ENCODE measurements around the gene FBXL14. TPM values are rescaled to one million over a fixed set of nuclear protein-coding genes. Genes with fewer than 3 reads are reported as not detected.

Gene FBXL14
- total RNA-seq, 2 donors from 2014 or later, result 19.4 to 26.2 TPM

GRCh38 chr12:1579651-1580435, 14.5 kb downstream of the FBXL14 start:
- H3K27ac Mint-ChIP-seq, result no peak overlapping the region
- no peaks in the 10 kb centered on the region for H3K9me3 Mint-ChIP-seq
- no peaks in the 10 kb centered on the region for H3K27me3 Mint-ChIP-seq
- H3K4me1 Mint-ChIP-seq (ENCODE audit: low read depth in 2 of 2), result peaks cover 6 to 12% of the 10 kb centered on the region in 2 donors
- DNase-seq (ENCODE audit: low spot score) (no peak), ATAC-seq (no peak)
- H3K4me3 Mint-ChIP-seq, result no peak overlapping the region
- H3K36me3 Mint-ChIP-seq, result no peaks in the 10 kb centered on the region

GRCh38 chr12:1576410-1577241, 17.8 kb downstream of the FBXL14 start:
- Mint-ChIP-seq H3K27ac (no peak overlapping the region), H3K9me3 (no peaks in the 10 kb centered on the region), H3K4me3 (no peak overlapping the region), H3K27me3 (peaks cover 0 to 7% of the 10 kb centered on the region in 2 donors), H3K36me3 (no peaks in the 10 kb centered on the region), H3K4me1 (ENCODE audit: low read depth in 2 of 2) (peaks cover 0 to under 1% of the 10 kb centered on the region in 2 donors)
- DNase-seq (ENCODE audit: low spot score) (no peak), ATAC-seq (no peak)

GRCh38 chr12:1575408-1576401, 18.7 kb downstream of the FBXL14 start:
- Mint-ChIP-seq H3K36me3 (no peaks in the 10 kb centered on the region), H3K4me3 (no peak overlapping the region), H3K27me3 (peaks cover 0 to 7% of the 10 kb centered on the region in 2 donors), H3K9me3 (no peaks in the 10 kb centered on the region), H3K27ac (no peak overlapping the region), H3K4me1 (ENCODE audit: low read depth in 2 of 2) (no peaks in the 10 kb centered on the region)
- no peak for ATAC-seq
- no peak for DNase-seq (ENCODE audit: low spot score)

GRCh38 chr12:1574865-1575259, 19.5 kb downstream of the FBXL14 start:
- DNase-seq (ENCODE audit: low spot score) (no peak), ATAC-seq (no peak)
- Mint-ChIP-seq H3K27me3 (peaks cover 0 to 12% of the 10 kb centered on the region in 2 donors), H3K4me3 (no peak overlapping the region), H3K27ac (no peak overlapping the region), H3K36me3 (no peaks in the 10 kb centered on the region), H3K9me3 (no peaks in the 10 kb centered on the region), H3K4me1 (ENCODE audit: low read depth in 2 of 2) (no peaks in the 10 kb centered on the region)

- no peaks in the 10 kb centered on the region for H3K9me3 Mint-ChIP-seq
- no peaks in the 10 kb centered on the region for H3K4me1 Mint-ChIP-seq (ENCODE audit: low read depth in 2 of 2)
- no peaks in the 10 kb centered on the region for H3K36me3 Mint-ChIP-seq
- H3K27ac Mint-ChIP-seq, result no peak overlapping the region
- H3K4me3 Mint-ChIP-seq, result peak overlapping the region; percentile 1
- peaks cover 0 to 13% of the 10 kb centered on the region in 2 donors for H3K27me3 Mint-ChIP-seq
- ATAC-seq, result peak in 1 of 2 donors; percentile 72
- DNase-seq (ENCODE audit: low spot score), result no peak
Observed at GRCh38 chr12:1573960-1574864, 20.2 kb downstream of the FBXL14 start.

GRCh38 chr12:1572731-1573130, 21.6 kb downstream of the FBXL14 start:
- no peaks in the 10 kb centered on the region for H3K9me3 Mint-ChIP-seq
- no peak for ATAC-seq
- no peak overlapping the region for H3K4me3 Mint-ChIP-seq
- peaks cover 3 to 18% of the 10 kb centered on the region in 2 donors for H3K27me3 Mint-ChIP-seq
- DNase-seq (ENCODE audit: low spot score), result no peak
- no peaks in the 10 kb centered on the region for H3K36me3 Mint-ChIP-seq
- no peaks in the 10 kb centered on the region for H3K4me1 Mint-ChIP-seq (ENCODE audit: low read depth in 2 of 2)
- H3K27ac Mint-ChIP-seq, result no peak overlapping the region

- DNase-seq (ENCODE audit: low spot score), result no peak
- no peaks in the 10 kb centered on the region for H3K36me3 Mint-ChIP-seq
- peaks cover 7 to 23% of the 10 kb centered on the region in 2 donors for H3K27me3 Mint-ChIP-seq
- no peak overlapping the region for H3K27ac Mint-ChIP-seq
- ATAC-seq, result no peak
- no peaks in the 10 kb centered on the region for H3K9me3 Mint-ChIP-seq
- H3K4me3 Mint-ChIP-seq, result no peak overlapping the region
- no peaks in the 10 kb centered on the region for H3K4me1 Mint-ChIP-seq (ENCODE audit: low read depth in 2 of 2)
Observed at GRCh38 chr12:1567852-1568251, 26.5 kb downstream of the FBXL14 start.

- ATAC-seq, result no peak
- Mint-ChIP-seq H3K4me1 (ENCODE audit: low read depth in 2 of 2) (no peaks in the 10 kb centered on the region), H3K9me3 (no peaks in the 10 kb centered on the region), H3K27ac (no peak overlapping the region), H3K27me3 (peaks cover 7 to 16% of the 10 kb centered on the region in 2 donors), H3K4me3 (no peak overlapping the region), H3K36me3 (no peaks in the 10 kb centered on the region)
- no peak for DNase-seq (ENCODE audit: low spot score)
Observed at GRCh38 chr12:1566449-1567135, 27.8 kb downstream of the FBXL14 start.

GRCh38 chr12:1565172-1565571, 29.2 kb downstream of the FBXL14 start:
- Mint-ChIP-seq H3K36me3 (no peaks in the 10 kb centered on the region), H3K4me1 (ENCODE audit: low read depth in 2 of 2) (no peaks in the 10 kb centered on the region), H3K27me3 (peaks cover 7 to 14% of the 10 kb centered on the region in 2 donors), H3K9me3 (no peaks in the 10 kb centered on the region), H3K27ac (no peak overlapping the region), H3K4me3 (no peak overlapping the region)
- DNase-seq (ENCODE audit: low spot score) (no peak), ATAC-seq (no peak)

- no peaks in the 10 kb centered on the region for H3K9me3 Mint-ChIP-seq
- H3K27me3 Mint-ChIP-seq, result peaks cover 15 to 20% of the 10 kb centered on the region in 2 donors
- no peak overlapping the region for H3K27ac Mint-ChIP-seq
- no peak overlapping the region for H3K4me3 Mint-ChIP-seq
- no peaks in the 10 kb centered on the region for H3K4me1 Mint-ChIP-seq (ENCODE audit: low read depth in 2 of 2)
- ATAC-seq, result no peak
- no peak for DNase-seq (ENCODE audit: low spot score)
- no peaks in the 10 kb centered on the region for H3K36me3 Mint-ChIP-seq
Observed at GRCh38 chr12:1564067-1564466, 30.3 kb downstream of the FBXL14 start.

- Mint-ChIP-seq H3K36me3 (no peaks in the 10 kb centered on the region), H3K4me3 (no peak overlapping the region), H3K27me3 (peaks cover 13 to 17% of the 10 kb centered on the region in 2 donors), H3K27ac (no peak overlapping the region), H3K9me3 (no peaks in the 10 kb centered on the region), H3K4me1 (ENCODE audit: low read depth in 2 of 2) (no peaks in the 10 kb centered on the region)
- ATAC-seq, result no peak
- no peak for DNase-seq (ENCODE audit: low spot score)
Observed at GRCh38 chr12:1562813-1563407, 31.5 kb downstream of the FBXL14 start.

- no peaks in the 10 kb centered on the region for H3K9me3 Mint-ChIP-seq
- H3K27me3 Mint-ChIP-seq, result peaks cover 9 to 11% of the 10 kb centered on the region in 2 donors
- DNase-seq (ENCODE audit: low spot score) (no peak), ATAC-seq (no peak)
- H3K27ac Mint-ChIP-seq, result no peak overlapping the region
- H3K4me3 Mint-ChIP-seq, result no peak overlapping the region
- H3K36me3 Mint-ChIP-seq, result no peaks in the 10 kb centered on the region
- H3K4me1 Mint-ChIP-seq (ENCODE audit: low read depth in 2 of 2), result no peaks in the 10 kb centered on the region
Observed at GRCh38 chr12:1560704-1561103, 33.7 kb downstream of the FBXL14 start.
